ENCODE results near the gene NCOA3.

DNA sequence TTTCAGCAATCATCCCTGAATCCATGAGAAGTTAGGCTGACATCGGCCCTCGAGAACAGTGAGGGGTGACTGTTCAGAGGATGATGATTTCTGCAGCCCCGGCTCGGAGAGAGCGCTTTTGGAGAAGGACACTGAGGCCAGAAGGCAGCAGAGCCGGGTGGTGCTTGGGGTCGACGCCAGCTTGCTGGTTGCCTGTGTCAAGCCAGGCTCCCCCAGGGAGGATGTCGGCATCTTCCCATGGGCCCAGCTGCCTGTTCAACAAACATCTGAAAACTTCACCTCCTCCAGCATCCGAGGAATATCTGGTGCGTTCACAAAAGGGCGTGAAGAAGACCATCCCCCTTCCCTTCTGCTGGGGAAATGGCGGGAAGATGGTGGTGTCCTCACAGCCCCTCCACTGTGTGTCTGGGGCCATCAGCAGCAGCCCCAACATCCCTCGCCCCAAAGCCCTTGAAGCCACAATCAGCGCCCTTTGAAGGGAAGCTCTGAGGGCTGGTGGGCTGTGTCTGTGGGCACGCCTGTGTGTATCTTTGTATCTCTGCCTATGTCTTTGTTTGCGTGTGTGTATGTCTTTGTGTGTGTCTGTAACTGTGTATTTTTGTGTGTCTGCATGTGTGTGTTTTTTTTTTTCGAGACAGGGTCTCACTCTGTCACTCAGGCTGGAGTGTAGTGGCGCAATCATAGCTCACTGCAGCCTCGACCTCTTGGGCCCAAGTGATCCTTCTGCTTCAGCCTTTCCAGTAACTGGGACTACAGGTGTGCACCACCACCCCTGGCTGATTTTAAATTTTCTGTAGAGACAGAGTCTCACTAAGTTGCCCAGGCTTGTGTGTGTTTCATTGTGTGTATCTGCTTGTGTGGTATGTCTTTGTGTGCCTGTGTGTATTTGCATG lies 185.7 kb downstream of the NCOA3 start:
- TF ChIP-seq, protein P1, sequence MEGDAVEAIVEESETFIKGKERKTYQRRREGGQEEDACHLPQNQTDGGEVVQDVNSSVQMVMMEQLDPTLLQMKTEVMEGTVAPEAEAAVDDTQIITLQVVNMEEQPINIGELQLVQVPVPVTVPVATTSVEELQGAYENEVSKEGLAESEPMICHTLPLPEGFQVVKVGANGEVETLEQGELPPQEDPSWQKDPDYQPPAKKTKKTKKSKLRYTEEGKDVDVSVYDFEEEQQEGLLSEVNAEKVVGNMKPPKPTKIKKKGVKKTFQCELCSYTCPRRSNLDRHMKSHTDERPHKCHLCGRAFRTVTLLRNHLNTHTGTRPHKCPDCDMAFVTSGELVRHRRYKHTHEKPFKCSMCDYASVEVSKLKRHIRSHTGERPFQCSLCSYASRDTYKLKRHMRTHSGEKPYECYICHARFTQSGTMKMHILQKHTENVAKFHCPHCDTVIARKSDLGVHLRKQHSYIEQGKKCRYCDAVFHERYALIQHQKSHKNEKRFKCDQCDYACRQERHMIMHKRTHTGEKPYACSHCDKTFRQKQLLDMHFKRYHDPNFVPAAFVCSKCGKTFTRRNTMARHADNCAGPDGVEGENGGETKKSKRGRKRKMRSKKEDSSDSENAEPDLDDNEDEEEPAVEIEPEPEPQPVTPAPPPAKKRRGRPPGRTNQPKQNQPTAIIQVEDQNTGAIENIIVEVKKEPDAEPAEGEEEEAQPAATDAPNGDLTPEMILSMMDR (IDR thresholded peaks at IDR 0.05 in 2 of 3, conservative IDR thresholded peaks at IDR 0.05 in 1 of 3; ENCODE audit: borderline replicate concordance in 1 of 3, insufficient read depth in 1 of 3, low read depth in 2 of 3, low read length in 2 of 3) = no peak
- no peak for TF ChIP-seq POLR2AphosphoS5 (IDR thresholded peaks at IDR 0.05; ENCODE audit: low read depth, low read length)
- TF ChIP-seq ZBTB33 (IDR thresholded peaks at IDR 0.05; ENCODE audit: extremely low read depth, insufficient replicate concordance, low read length) = no peak
- TF ChIP-seq SRF (IDR thresholded peaks at IDR 0.05; ENCODE audit: low read depth) = no peak
- no peak for TF ChIP-seq EZH2phosphoT487 (IDR thresholded peaks at IDR 0.05; ENCODE audit: borderline replicate concordance)
- TF ChIP-seq RAD21 (IDR thresholded peaks at IDR 0.05; ENCODE audit: low read depth) = no peak
- TF ChIP-seq POLR2A (IDR thresholded peaks at IDR 0.05; ENCODE audit: borderline replicate concordance, extremely low read depth, insufficient read depth, insufficient read length) = no peak
- no peak for TF ChIP-seq FOSL1 (IDR thresholded peaks at IDR 0.05; ENCODE audit: low read depth)
- no peak for TF ChIP-seq CBX3 (IDR thresholded peaks at IDR 0.05; ENCODE audit: low read depth)
- no peak for TF ChIP-seq SIN3A (IDR thresholded peaks at IDR 0.05; ENCODE audit: low read depth)
- TF ChIP-seq REST (IDR thresholded peaks at IDR 0.05; ENCODE audit: low read depth) = no peak
- no peak for TF ChIP-seq MAX (IDR thresholded peaks at IDR 0.05)

Data from HCT116 (cell line).